Duodenal mucosa (tissue), 2 donors: Measurements from ENCODE around the gene SIL1.

ENCODE experiments used
- H3K27ac ChIP-seq: one replicate; pipeline ENCODE4 v1.7.0; 2013; ENCODE audit warnings: low read depth, low read length
- H3K27me3 ChIP-seq, 2 donors: one replicate each; pipeline ENCODE4 v1.7.0; 2013; ENCODE audit warnings: low read length in 2 of 2, control low read depth in 1 of 2; ENCODE audit not compliant: insufficient read depth in 2 of 2, control insufficient read depth in 1 of 2
- H3K36me3 ChIP-seq, 2 donors: one replicate each; pipeline ENCODE4 v1.7.0; 2013; ENCODE audit warnings: low read length in 2 of 2, control low read depth in 1 of 2; ENCODE audit not compliant: insufficient read depth in 2 of 2, control insufficient read depth in 1 of 2
- H3K4me1 ChIP-seq, 2 donors: one replicate each; pipeline ENCODE4 v1.7.0; 2013; ENCODE audit warnings: low read length in 2 of 2, control low read depth in 1 of 2; ENCODE audit not compliant: insufficient read depth in 2 of 2, control insufficient read depth in 1 of 2
- H3K4me3 ChIP-seq, 2 donors: one replicate each; pipeline ENCODE4 v1.7.0; 2013; ENCODE audit warnings: low read length in 2 of 2, low read depth in 1 of 2
- H3K9ac ChIP-seq, 2 donors: one replicate each; pipeline ENCODE4 v1.7.0; 2013; ENCODE audit warnings: low read length in 2 of 2, low read depth in 1 of 2
- H3K9me3 ChIP-seq, 2 donors: one replicate each; pipeline ENCODE4 v1.7.0; 2013; ENCODE audit warnings: low read length in 2 of 2, control low read depth in 1 of 2; ENCODE audit not compliant: control insufficient read depth in 1 of 2

SIL1 gene

DNA sequence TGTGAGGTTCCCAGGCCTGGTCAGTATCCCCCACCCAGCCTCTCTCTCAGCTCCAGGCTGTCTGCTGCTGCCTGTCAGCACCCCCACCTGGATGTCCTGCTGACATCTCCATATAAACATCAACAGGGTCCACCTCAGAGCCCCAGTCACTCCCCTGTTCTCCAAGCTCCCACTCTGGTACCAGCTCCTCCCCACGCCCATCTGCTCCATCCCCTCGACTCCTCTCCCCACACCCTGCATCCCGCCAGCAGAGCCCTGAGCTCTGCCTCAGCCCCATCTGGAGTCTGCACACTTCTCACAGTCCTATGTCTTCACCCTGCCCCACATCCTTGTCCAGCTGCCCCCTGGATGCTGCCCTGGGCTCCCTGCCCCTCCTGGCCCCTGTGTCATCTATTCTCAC is 255.3 kb downstream of the SIL1 start:
- Histone ChIP-seq H3K36me3 (peaks cover 8 to 24% of the 10 kb centered on the region in 2 donors), H3K4me1 (peaks cover 5 to 11% of the 10 kb centered on the region in 2 donors), H3K27ac (no peak overlapping the region), H3K9me3 (no peaks in the 10 kb centered on the region), H3K4me3 (no peak overlapping the region), H3K27me3 (no peaks in the 10 kb centered on the region), H3K9ac (no peak overlapping the region)

DNA sequence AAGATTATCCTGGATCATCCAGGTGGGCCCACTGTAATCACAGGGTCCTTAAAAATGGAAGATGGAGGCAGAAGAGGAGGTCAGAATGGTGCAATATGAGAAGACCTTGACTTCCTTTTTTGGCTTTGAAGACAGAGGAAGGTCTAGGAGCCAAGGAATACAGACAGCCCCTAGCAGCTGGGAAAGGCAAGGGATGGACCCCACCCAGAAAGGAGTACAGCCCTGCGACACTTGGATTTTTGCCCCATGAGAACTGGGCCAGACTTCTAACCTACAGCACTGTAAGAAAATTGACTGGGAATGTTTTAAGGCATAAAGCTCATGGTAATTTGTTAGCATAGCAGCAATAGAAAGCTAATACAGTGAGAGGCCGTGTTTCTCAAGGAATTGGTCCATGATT is 256.1 kb downstream of the SIL1 start:
- peaks cover 4 to 16% of the 10 kb centered on the region in 2 donors for H3K36me3 ChIP-seq
- peaks cover 5 to 12% of the 10 kb centered on the region in 2 donors for H3K4me1 ChIP-seq
- no peak overlapping the region for H3K4me3 ChIP-seq
- H3K9ac ChIP-seq = no peak overlapping the region
- H3K27ac ChIP-seq = no peak overlapping the region
- H3K9me3 ChIP-seq = no peaks in the 10 kb centered on the region
- H3K27me3 ChIP-seq = no peaks in the 10 kb centered on the region

GRCh38 chr5:138938526-138938925 is 259.6 kb downstream of the SIL1 start:
- H3K9ac ChIP-seq = no peak overlapping the region
- H3K27ac ChIP-seq = no peak overlapping the region
- H3K36me3 ChIP-seq = peaks cover 14 to 31% of the 10 kb centered on the region in 2 donors
- H3K27me3 ChIP-seq = no peaks in the 10 kb centered on the region
- no peaks in the 10 kb centered on the region for H3K9me3 ChIP-seq
- H3K4me1 ChIP-seq = peaks cover 5 to 12% of the 10 kb centered on the region in 2 donors
- peak overlapping the region; percentile 16 to 18 for H3K4me3 ChIP-seq

DNA sequence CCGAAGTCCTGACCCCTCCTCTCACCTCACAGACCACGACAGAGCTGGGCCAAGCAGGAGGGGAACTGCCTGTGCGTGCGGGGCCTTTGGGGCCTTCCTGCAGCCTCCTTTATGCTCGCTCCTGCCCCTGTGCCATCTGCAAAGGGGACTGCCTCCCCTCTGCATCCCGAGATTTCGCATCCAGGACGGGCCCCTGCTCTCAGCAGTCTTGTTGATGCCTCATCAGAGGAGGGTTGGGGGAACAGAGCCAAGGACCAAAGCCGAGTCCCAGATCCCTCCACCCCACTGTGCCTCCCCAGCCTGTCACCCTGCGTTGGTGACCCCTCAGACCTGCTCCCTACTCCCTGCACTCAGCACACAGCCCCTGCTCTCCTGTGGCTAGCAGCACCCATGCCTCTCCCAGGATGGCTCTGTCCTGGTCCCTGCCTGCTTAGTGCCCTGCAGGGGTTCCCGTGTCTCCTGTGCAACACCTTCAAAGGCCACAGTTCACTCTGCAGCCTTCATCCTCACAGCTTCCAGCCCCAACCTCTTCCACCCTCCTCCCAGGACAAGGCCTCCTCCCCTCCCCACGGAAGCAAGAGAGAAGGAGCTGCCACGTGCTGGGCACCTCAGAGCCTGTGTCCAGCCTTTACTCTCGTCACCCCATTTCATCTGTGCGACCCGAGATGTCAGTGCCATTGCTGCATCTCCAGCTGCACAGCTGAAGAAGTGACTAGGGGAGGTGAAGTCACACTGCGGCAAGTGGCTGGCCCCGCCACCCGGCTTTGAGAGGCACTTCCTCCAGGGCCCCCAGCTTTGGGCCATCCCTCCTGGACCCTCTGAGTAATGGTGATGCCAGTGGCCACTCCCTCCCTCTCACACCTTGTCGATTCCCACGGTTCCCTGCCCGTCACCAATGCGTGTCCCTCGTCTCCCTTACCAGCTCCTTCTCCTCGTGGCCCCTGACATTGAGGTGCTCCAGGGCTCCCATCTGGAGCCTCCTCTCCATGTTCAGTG is 260.5 kb downstream of the SIL1 start:
- Histone ChIP-seq H3K4me3 (peak overlapping the region; percentile 16 to 18), H3K36me3 (peaks cover 21 to 39% of the 10 kb centered on the region in 2 donors), H3K9me3 (no peaks in the 10 kb centered on the region), H3K27ac (no peak overlapping the region), H3K27me3 (no peaks in the 10 kb centered on the region), H3K4me1 (peaks cover 5 to 12% of the 10 kb centered on the region in 2 donors), H3K9ac (no peak overlapping the region)

DNA sequence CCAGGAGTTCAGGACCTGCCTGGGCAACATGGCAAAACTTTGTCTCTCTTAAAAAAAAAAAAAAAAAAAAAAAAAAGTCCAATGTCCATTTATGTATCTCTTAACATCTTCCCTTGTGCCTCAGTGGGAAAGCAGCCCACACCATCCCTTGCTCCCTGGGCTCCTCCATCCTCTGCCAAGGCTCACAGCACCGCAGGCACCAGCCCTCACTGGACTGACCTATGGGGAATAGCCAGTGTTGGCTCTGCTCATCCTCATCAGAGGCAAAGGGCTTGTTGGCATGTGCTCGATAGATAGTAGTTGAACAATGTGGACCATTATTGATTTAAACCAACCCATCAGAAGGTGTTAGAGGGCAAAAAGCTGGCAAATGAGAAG is 261.2 kb downstream of the SIL1 start:
- peaks cover 28 to 46% of the 10 kb centered on the region in 2 donors for H3K36me3 ChIP-seq
- H3K27ac ChIP-seq = no peak overlapping the region

GRCh38 chr5:138936225-138936967 is 261.8 kb downstream of the SIL1 start:
- Histone ChIP-seq H3K4me3 (no peak overlapping the region), H3K36me3 (peaks cover 34 to 52% of the 10 kb centered on the region in 2 donors), H3K27ac (no peak overlapping the region), H3K27me3 (no peaks in the 10 kb centered on the region), H3K9me3 (no peaks in the 10 kb centered on the region), H3K4me1 (peaks cover 5 to 12% of the 10 kb centered on the region in 2 donors), H3K9ac (no peak overlapping the region)

More for the DNA sequence above, 261.2 kb downstream of the SIL1 start:
- Histone ChIP-seq H3K4me3 (no peak overlapping the region), H3K27me3 (no peaks in the 10 kb centered on the region), H3K9ac (no peak overlapping the region), H3K4me1 (peaks cover 5 to 12% of the 10 kb centered on the region in 2 donors), H3K9me3 (no peaks in the 10 kb centered on the region)

- no peaks in the 10 kb centered on the region for H3K9me3 ChIP-seq
- H3K4me3 ChIP-seq = no peak overlapping the region
- H3K36me3 ChIP-seq = peaks cover 40 to 61% of the 10 kb centered on the region in 2 donors
- peaks cover 5 to 12% of the 10 kb centered on the region in 2 donors for H3K4me1 ChIP-seq
- no peak overlapping the region for H3K27ac ChIP-seq
- no peaks in the 10 kb centered on the region for H3K27me3 ChIP-seq
- no peak overlapping the region for H3K9ac ChIP-seq
These were observed 262.7 kb downstream of the SIL1 start for GRCh38 chr5:138935466-138935865.

GRCh38 chr5:138934971-138935370 is 263.2 kb downstream of the SIL1 start:
- H3K9me3 ChIP-seq = no peaks in the 10 kb centered on the region
- H3K27me3 ChIP-seq = no peaks in the 10 kb centered on the region
- H3K36me3 ChIP-seq = peaks cover 42 to 66% of the 10 kb centered on the region in 2 donors
- no peak overlapping the region for H3K9ac ChIP-seq
- H3K4me1 ChIP-seq = peaks cover 5 to 12% of the 10 kb centered on the region in 2 donors
- no peak overlapping the region for H3K4me3 ChIP-seq
- H3K27ac ChIP-seq = no peak overlapping the region

DNA sequence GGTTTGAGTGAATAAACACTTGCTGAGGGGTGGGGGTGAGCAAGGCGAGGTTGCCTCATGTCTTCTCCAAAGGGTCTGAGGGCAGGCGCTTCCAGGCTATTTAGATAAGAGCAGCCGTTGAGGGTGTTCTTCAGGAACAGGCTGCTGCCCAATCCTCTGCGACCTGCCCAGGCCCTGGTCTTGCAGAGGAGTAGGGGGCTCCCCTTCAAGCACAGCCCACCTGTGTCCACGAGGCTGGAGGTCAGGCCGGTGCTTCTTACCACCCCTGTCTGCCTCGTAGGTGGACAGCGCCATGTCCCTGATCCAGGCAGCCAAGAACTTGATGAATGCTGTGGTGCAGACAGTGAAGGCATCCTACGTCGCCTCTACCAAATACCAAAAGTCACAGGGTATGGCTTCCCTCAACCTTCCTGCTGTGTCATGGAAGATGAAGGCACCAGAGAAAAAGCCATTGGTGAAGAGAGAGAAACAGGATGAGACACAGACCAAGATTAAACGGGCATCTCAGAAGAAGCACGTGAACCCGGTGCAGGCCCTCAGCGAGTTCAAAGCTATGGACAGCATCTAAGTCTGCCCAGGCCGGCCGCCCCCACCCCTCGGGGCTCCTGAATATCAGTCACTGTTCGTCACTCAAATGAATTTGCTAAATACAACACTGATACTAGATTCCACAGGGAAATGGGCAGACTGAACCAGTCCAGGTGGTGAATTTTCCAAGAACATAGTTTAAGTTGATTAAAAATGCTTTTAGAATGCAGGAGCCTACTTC is 264.5 kb downstream of the SIL1 start:
- H3K9ac ChIP-seq = no peak overlapping the region
- no peak overlapping the region for H3K27ac ChIP-seq
- no peaks in the 10 kb centered on the region for H3K27me3 ChIP-seq
- H3K9me3 ChIP-seq = no peaks in the 10 kb centered on the region
- peaks cover 51 to 76% of the 10 kb centered on the region in 2 donors for H3K36me3 ChIP-seq
- no peak overlapping the region for H3K4me3 ChIP-seq
- peaks cover 5 to 10% of the 10 kb centered on the region in 2 donors for H3K4me1 ChIP-seq
